ENCODE measurements around the gene ANAPC16. TPM values are rescaled to one million over a fixed set of nuclear protein-coding genes. Genes with fewer than 3 reads are reported as not detected.
"Not testable (repeated sequence)": the region's sequence is repeated elsewhere in the genome, so short reads cannot be mapped to it uniquely, and the experiment has no call there.

Gene ANAPC16
- total RNA-seq, 1 donor from 2014 or later: 88.0 TPM

DNA sequence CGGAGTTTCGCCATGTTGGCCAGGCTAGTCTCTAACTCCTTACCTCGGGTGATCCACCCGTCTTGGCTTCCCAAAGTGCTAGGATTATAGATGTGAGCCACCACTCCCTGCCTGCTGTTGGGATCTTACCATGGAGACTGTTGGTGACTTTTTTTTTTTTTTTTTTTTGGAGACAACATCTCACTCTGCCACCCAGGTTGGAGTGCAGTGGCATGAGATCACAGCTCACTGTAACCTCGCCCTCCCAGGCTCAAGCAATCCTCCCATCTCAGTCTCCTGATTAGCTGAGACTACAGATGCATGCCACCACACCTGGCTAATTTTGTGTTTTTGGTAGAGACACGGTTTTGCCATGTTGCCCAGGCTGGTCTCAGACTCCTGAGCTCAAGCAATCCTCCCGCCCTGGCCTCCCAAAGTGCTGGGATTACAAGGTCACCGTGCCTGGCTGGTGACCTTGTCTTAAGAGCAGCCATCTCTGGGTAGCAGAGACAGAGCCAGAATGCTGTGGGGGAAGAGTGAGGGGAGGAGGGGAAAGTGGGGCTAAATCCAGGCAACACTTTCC is 26.0 kb downstream of the ANAPC16 start:
- intact Hi-C loops (cut with micrococcal nuclease): no loop called here

DNA sequence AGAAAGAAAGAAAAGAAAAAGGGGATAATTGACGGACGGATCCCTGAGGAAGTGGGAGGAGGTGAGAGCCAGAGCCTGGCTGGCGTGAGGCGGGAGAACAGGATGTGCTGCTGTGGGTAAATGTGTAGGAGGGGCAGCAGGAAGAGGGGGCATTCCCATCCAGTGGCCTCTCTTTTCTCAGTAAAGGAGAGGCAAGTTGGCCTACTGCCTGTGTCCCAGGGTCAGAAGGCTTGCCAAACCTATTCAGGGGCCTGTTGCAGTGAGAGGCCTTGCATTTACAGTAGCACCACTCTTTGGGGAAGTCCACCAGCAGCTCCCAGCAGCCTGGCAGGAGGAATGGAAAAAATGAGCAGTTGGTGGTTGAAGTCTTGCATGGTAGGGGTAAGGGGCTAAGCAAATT is 26.9 kb downstream of the ANAPC16 start:
- intact Hi-C loops (cut with micrococcal nuclease): no loop called here

DNA sequence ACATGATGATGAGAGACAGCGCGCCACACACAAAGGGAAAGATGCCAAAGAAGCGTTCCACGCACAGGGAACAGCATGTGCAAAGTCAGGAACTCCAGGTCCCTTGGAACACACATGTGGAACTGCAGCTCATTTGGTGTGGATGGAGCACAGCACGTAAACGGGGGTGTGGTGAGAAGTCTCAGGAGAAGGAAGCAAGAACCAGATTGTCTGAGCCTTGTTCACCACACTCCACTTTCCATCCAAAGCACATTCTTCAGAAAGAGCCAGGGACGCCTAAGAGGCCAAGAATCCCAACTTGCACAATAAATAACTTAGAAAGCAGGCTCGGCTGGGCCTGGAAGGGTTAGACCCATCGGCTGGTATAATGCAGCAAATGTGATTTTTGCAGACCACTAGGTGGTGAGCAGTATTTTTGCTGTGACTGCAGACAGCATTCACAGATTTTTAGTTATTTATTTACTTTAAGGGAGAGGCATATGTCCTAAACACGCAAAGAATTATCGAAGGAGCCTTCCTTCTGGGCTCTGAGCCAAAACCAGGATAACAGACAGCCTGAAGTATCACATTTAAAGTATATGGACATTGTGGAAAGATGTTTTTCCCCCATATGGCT is 28.1 kb downstream of the ANAPC16 start:
- intact Hi-C loops (cut with micrococcal nuclease): no loop called here

DNA sequence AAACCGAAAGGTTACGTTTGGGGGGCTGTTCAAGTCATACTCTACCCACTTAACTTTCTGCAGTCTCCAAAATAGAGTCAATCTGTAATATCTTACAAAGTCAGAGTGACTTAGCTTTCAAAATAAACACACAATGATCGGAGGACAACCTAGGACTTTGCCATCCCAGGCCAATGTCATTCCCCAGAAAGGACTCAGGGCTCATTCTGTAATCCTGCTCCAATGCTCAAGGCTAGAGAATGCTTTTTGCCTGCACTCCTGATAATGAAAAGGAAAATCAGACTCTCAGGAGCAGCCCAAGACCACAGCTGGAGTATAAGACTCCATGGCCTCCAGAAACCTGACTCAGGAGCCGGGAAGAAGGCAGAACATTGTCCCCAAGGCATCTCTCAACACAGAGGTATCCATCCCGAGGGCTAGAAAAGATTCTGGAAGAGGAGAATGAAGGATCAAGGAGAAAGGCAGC is 28.8 kb downstream of the ANAPC16 start:
- intact Hi-C loops (cut with micrococcal nuclease): no loop called here

DNA sequence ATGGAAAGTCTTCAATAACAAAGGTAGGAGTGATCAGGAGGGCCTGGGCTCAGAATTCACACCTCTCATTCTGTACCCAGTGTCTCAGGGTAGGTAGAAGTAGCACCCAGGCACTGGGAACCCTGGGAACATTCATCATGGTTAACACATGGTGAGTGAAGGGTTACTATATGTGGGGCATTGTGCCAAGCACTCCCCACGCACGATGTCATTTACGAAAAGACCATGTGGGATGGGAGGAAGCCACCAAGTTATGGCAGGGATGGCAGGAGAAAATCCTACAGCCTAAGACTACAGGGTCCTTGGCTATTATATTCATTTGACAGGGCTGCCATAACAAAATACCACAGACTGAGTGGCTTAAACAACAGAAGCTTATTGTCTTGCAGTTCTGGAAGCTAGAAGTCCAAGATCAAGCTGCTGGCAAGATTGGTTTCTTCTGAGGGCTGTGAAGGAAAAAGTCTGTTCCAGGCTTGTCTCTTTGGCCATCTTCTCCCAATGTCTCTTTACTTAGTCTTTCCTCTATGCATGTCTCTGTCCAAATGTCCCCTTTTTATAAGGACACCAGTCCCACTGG is 30.2 kb downstream of the ANAPC16 start:
- intact Hi-C loops (cut with micrococcal nuclease): no loop called here

DNA sequence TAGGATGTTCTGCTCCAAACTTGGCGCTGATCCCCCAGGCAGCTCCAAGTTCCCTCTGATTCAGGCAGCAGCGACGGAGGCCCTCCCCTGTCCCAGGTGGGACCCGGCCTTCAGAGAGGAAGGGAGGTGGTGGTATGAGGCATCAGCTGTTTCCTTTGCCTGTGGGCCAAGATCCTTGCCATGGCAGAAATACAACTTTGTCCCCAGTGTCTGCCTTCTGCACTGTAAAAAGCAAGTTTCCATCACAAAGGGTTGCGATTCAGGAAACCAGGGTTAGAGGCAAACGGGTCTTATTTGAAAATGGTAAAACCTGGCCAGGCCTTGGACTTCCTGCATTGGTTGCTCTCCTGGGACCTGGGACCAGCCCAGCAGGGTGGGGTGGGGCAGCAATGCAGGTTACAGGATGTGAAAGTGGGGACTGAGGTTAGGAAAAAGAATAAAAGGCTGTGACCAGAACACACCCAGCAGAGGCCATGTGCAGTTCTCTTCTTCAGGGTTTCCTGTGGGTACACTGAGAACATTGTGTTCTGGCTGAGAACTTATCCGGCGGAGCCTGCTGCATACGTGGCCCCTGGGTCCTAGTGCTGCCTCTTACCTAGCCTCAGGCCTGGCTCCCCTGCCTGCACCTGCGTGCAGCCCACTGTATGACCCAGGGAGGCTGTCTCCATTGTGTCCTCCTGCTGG is 32.8 kb downstream of the ANAPC16 start:
- intact Hi-C loops (cut with micrococcal nuclease): loop anchor here (1.0 kb wide), 9 partner anchors 13 to 352 kb away; partner anchors contain the start of genes ANAPC16, ASCC1 and DDIT4

DNA sequence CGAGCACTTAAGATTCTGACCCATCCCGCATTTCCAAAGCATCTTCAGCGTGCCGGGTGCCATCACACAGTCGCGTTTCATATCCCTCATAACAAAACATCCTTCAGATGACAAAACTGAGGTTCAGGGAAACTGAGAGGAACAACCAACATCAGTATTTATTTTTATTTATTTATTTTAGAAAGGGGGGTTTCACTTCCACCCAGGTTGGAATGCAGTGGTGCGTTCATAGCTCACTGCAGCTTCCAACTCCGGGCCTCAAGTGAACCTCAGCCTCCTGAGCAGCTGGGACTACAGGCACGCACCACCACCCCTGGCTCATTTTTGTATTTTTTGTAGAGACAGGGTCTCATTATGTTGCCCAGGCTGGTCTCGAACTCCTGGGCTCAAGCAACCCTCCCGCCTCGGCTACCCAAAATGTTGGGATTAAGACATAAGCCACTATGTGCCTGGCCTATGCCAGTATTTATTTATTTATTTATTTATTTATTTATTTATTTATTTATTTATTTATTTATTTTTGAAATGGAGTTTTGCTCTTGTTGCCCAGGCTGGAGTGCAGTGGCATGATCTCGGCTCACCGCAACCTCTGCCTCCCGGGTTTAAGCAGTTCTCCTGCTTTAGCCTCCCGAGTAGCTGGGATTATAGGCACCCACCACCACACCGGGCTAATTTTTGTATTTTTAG is 33.5 kb downstream of the ANAPC16 start:
- intact Hi-C loops (cut with micrococcal nuclease): not testable (repeated sequence)

DNA sequence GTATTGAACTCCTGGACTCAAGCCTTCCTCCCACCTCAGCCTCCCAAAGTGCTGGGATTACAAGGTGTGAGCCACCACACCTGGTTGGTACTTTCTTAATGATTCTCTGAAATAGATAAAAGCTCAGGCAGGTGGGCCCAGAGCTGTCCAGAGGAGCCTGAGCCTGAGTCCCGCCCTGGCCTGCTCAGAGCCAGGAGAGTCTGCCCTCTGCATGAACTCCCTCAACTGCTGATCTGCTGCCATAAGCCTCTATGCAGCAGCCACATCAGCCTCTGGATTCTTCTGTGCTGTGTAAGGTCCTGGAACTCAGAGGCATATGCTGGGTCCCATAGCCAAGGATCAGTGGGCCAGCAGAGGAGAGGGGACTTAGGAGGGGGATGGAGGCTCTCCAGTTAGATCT is 34.9 kb downstream of the ANAPC16 start:
- intact Hi-C loops (cut with micrococcal nuclease): no loop called here

DNA sequence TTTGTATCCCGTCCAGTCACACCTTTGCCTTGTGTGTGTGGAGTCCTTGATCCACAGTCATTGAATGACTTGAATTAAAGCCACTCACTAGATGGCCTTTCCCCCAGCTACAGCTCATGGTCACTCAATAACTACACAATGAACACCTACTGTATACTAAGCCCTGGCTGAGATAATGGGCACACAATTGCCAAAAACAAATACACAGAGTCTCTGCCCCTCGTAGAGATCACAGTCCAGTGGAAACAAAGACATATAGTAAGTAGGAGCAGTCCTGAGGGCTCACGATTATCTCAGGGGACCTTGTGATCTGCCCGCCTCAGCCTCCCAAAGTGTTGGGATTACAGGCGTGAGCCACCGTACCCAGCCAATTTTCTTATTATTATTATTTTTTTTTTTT is 35.8 kb downstream of the ANAPC16 start:
- intact Hi-C loops (cut with micrococcal nuclease): no loop called here

DNA sequence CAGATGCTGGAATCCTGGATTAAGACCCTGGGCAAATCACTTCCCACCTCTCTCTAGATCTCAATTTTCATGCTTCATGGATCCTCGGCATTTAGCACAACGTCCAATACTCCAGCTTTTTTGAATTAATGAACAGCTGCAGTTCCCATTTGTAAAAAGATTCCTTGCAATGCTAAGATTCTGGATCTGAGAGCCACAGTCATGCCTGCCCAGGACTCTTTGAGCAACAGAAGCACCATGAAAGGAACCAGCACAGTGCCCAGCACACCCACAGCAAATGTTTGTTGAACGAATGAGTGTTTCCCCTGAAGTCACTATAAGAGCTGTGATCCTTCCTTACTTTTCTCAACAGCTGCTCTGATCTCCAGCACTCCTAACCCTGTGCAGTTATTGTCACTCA is 37.2 kb downstream of the ANAPC16 start:
- intact Hi-C loops (cut with micrococcal nuclease): no loop called here

DNA sequence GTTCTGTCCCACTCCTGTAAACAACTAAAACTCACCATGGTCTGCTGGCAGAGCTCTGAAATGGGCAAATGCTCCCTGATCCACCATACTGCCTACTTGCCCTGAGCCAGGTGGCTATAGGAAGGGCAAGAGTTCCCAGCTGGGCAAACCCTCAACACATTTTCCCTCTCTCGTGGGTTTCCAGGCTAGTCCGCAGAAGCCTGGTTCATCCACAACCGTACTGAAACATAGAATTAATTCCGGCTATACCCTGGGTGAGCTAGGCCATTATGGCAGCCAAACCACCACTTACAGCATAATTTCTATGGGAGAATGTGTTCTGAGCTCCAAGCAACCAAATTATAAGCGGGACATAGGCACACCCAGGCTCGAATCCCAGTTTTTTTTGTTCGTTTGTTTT is 37.8 kb downstream of the ANAPC16 start:
- intact Hi-C loops (cut with micrococcal nuclease): no loop called here

DNA sequence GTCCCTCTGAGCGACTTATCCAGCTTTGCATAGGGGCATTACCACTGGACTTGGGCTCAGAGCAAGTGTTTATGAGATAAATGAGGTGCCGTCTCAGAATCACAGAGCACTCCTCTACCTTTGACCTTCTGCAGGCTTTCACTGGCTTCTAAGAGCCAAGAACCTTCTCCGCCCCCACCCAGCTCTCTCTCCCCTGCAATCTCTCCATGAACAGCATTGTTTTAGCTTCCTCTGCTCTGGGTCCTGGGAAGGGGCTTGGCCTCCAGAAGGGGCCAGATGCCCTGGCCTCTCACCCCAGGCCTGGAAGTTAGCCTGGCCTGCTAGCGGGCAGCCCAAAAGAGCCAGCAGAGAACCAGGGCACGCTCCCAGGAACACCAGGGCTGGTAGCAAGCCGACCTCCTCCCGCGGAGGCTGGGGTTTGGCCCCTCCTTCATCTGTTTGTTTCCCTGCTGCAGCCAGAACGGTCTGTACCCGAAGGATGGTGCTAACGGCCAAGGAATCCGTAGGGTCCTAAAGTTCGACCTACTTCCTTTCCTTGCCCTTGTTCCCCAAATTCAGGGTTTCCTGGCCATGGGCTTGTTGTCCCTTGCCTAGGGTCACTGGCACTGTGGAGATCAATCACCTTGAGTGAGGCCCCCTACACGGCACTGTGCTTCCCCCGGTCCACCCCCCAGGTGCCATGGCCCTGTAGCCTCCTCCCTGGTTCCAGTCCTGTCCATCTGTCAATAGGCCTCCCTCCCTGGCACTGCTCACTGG is 39.2 kb downstream of the ANAPC16 start:
- intact Hi-C loops (cut with micrococcal nuclease): no loop called here

DNA sequence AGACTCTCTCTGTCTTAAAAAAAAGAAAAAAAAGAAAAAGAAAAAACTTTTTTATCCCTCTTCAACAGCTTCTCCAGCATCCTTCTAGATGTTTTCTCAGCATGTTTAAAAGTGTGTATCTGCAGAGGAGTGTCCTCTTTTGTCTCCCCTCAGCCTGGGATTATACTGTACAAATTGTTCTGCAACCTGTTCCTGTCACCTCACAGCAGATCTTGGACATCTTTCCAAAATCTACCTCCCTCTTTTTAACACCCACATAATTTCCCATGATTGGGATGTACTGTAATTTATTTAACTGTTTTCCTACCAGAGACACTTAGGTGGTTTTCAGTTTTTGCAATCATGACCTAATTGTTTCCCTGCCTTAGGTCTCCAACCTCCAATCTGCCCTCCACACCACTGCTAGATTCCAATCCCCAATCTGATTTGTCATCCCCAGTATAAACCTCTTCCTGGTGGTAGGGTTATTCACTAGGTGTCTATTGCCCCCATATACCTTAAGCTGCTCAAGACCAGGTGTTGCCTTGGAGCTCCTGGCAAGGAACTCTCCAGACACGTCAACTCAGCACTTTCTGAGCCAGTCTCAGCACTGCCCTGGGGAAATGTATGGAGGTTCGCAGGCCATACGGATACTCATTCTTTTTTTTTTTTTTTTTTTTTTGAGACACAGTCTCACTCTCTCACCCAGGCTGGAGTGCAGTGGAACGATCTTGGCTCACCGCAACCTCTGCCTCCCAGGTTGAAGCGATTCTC is 40.3 kb downstream of the ANAPC16 start:
- intact Hi-C loops (cut with micrococcal nuclease): no loop called here

DNA sequence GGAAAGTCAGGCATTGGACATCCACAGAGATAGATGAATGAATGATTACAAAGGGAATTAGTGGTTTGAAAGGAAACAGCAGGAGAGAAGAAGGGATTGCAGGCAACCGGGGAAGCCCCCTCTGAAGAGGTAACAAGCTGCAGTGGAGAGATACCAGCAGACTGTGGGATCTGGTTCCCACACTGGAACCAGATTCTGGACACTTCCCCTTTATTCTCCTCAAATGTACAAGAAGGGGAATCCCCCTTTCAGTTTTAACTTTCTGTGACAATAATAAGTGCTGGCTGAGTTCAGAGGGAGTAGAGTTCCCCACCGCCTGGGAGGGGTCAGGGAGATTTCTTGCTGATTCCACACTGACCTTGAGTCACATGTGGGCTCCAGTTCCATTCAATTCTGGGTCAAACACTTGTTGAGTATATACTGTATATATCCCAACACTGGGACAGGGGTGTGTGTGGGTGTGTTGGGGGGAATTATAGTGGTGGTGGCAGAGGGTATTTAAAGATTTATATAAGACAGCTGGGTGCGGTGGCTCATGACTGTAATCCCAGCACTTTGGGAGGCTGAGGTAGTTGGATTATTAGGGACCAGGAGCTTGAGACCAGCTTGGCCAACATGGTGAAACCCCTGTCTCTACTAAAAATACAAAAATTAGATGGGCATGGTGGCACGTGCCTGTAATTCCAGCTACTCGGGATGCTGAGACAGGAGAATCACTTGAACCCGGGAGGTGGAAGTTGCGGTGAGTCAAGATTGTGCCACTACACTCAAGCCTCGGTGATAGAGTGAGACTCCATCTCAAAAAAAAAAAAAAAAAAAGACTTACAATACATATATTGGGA is 41.5 kb downstream of the ANAPC16 start:
- intact Hi-C loops (cut with micrococcal nuclease): no loop called here

DNA sequence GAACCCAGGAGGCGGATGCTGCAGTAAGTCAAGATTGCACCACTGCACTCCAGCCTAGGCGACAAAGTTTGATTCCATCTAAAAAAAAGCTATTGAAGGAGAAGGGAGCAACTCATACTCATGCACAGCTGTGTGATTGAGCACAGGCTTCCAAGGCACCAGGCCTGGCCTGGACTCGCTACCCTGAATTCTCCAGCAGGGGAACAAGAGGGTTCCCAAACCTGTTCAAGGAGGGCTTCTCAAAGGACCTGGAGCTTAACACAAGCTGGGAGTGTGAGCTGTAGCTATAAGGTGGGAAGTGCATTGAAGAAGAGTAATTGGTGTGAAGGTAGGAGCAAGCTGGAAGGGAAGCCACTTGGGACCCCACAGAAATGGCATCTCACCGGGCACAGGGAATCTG is 42.8 kb downstream of the ANAPC16 start:
- intact Hi-C loops (cut with micrococcal nuclease): no loop called here

DNA sequence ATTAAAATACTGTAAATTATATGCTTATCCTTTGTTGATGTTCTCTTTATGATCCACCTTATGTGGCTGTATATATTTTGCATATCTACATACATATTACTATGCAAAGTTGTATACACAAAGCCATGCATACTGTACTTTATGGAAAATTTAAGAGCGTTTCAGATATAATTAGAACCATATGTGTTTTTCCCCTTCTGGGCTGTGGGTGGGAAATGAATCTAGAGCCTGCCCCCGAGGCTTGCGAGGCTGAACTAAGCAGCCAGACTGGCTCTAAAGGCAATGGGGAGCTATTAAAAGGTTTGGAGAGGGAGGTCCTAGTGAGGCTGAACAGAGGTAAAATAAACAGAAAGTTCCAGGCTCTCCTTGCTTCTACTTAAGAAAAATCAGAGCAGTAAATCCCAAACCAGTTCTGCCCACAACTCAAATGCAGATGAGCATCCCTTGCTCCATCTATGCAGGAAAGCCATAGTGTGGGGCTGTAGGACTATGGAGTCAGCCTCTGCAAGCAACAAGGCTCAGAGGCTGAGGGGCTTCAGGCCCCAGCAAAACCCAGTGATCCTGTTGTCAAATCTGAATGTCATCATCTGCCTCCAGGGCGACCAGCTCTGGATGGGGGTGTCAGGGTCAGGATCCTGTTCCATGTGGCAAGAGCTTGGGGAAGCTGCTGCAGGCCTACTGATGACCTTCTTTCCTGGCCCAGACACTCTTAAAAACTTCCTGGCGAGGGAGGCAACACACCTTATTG is 43.9 kb downstream of the ANAPC16 start:
- intact Hi-C loops (cut with micrococcal nuclease): loop anchor here (1.0 to 5.0 kb wide), 2 partner anchors 76 to 368 kb away; partner anchors contain the start of gene MICU1

DNA sequence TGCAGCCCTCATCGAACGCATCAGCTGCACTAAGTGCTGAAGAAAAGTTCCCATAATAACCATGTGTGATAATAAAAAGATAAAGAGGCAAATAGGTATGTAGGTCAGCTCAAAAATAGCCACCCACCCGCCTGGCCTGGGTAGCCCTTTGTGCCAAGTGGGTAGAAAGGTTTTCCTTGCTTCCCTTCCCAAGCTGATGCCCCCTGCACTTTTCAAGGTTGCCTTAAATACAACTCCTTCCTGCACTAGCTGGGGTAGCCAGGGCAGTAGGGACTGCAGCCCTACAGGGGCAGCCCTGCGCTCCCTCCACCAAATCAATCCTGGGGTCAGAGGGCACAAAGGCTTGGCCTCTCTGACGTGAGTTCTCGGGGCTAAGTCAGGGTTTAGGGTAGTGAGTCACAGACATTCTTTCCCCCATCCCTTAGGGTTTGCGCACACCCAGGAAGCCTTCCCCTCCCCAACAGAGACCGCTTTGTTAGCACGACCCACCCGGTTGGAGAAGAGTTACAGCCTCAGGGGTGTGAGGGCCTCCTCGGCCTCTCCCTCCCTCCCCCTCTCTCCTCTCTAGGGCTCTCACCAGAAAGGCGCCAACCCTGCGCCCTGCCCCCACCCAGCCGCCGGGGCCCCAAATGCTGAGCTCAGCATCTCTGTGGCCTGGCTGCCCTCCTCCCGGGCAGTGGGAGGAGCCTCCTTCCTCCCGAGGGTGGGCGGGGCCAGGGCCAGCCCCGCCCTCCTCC is 44.6 kb downstream of the ANAPC16 start:
- intact Hi-C loops (cut with micrococcal nuclease): loop anchor here (1.0 to 5.0 kb wide), 2 partner anchors 75 to 367 kb away; partner anchors contain the start of gene MICU1

Data from T-helper 1 cell treated with Interleukin-12 subunit alpha and Interleukin-12 subunit beta and Interleukin-4 antibody, amounts not matched to agents 30 ng/mL and 1 ng/mL, for 36 hours (primary cell).